ENCODE data around the gene POLR2C. TPM values are rescaled to one million over a fixed set of nuclear protein-coding genes. Genes with fewer than 3 reads are reported as not detected.
"Not testable (repeated sequence)": the region's sequence is repeated elsewhere in the genome, so short reads cannot be mapped to it uniquely, and the experiment has no call there.

POLR2C gene
- total and polyA plus RNA-seq, 10 of the 15 experiments (the other 5 are each of a cell fraction or from before 2014, with no cell fraction given) = 26.9 to 93.0 (median 57.8) TPM

- ChIA-PET RAD21 (ENCODE audit: unreplicated experiment) (no interaction called here), POLR2A (interaction anchor here (0.6 to 1.0 kb wide), 2 partner anchors 9 to 44 kb away, joined by 3 to 4 read pairs; no protein-coding TSS in a partner anchor), CTCF (interaction anchor here (0.5 to 1.4 kb wide), 4 partner anchors 11 to 729 kb away, joined by 3 to 4 read pairs (median 3); partner anchors contain the start of genes CIAPIN1 and COQ9), SMC1A (ENCODE audit: uncharacterized antibody, unreplicated experiment) (interaction anchor here (1.1 kb wide), 1 partner anchor 9 kb away, joined by 3 read pairs; no protein-coding TSS in a partner anchor)
- Histone ChIP-seq H3K27me3 (replicated peaks in 1 of 2; ENCODE audit: control insufficient read depth in 2 of 2, insufficient read depth in 2 of 2, low read length in 1 of 2) (no peaks in the 10 kb centered on the region), H3K27ac (ENCODE audit: control insufficient read depth, insufficient read depth) (no peak overlapping the region), H3K9ac (ENCODE audit: control insufficient read depth, insufficient read depth, low read length) (no peak overlapping the region), H3K79me2 (ENCODE audit: control insufficient read depth, insufficient read depth, low read length) (no peaks in the 10 kb centered on the region), H3K4me2 (ENCODE audit: control insufficient read depth, insufficient read depth) (no peak overlapping the region), H4K20me1 (ENCODE audit: control insufficient read depth, insufficient read depth) (no peaks in the 10 kb centered on the region), H2AFZ (ENCODE audit: control insufficient read depth, low read depth, low read length) (no peak overlapping the region), H3K9me3 (replicated peaks; ENCODE audit: control insufficient read depth, insufficient read depth, low read length) (peaks cover 5% of the 10 kb centered on the region; the same call in 1 of the 3 replicates), H3K4me3 (no peak overlapping the region), H3K4me1 (ENCODE audit: control insufficient read depth, insufficient read depth, low read length) (no peaks in the 10 kb centered on the region), H3K36me3 (ENCODE audit: control insufficient read depth in 2 of 2, insufficient read depth in 2 of 2, low read length in 1 of 2) (peaks cover 14 to 33% of the 10 kb centered on the region in 2 experiments)
- no peak for DNase-seq (ENCODE audit: low read depth, low spot score)
- ATAC-seq = no peak
- intact Hi-C loops (cut with micrococcal nuclease; ENCODE audit: unreplicated experiment) (no loop called here), in situ Hi-C loops (cut with MboI) (no loop called here)
- WGBS (ENCODE audit: insufficient coverage, insufficient replicate concordance, low lambda C conversion rate, missing lambda C conversion rate) = 64% methylated on average over 1 of the region's 1 CpG
- no peak for FAIRE-seq
- TF ChIP-seq SKIL (IDR thresholded peaks at IDR 0.05; ENCODE audit: low read depth, poor library complexity, severe bottlenecking) = no peak
- no TSS peak for BruUV-seq (replicated peaks)
Observed at GRCh38 chr16:57435838-57436237, 26.6 kb upstream of the POLR2C start.

GRCh38 chr16:57439947-57440346, 22.5 kb upstream of the POLR2C start:
- BruUV-seq (replicated peaks); H3K27me3 ChIP-seq (replicated peaks in 1 of 2; ENCODE audit: control insufficient read depth in 2 of 2, insufficient read depth in 2 of 2, low read length in 1 of 2); RAD21 ChIA-PET (ENCODE audit: unreplicated experiment); H3K4me1 ChIP-seq (ENCODE audit: control insufficient read depth, insufficient read depth, low read length); H3K79me2 ChIP-seq (ENCODE audit: control insufficient read depth, insufficient read depth, low read length); H3K9ac ChIP-seq (ENCODE audit: control insufficient read depth, insufficient read depth, low read length); H3K9me3 ChIP-seq (replicated peaks; ENCODE audit: control insufficient read depth, insufficient read depth, low read length); in situ Hi-C loops (cut with MboI); H3K4me3 ChIP-seq; ATAC-seq; DNase-seq (ENCODE audit: low read depth, low spot score); H4K20me1 ChIP-seq (ENCODE audit: control insufficient read depth, insufficient read depth); H3K4me2 ChIP-seq (ENCODE audit: control insufficient read depth, insufficient read depth); H3K27ac ChIP-seq (ENCODE audit: control insufficient read depth, insufficient read depth); SMC1A ChIA-PET (ENCODE audit: uncharacterized antibody, unreplicated experiment); H2AFZ ChIP-seq (ENCODE audit: control insufficient read depth, low read depth, low read length); FAIRE-seq: not testable (repeated sequence)
- ChIA-PET CTCF (interaction anchor here (1.0 to 3.7 kb wide), 2 partner anchors 10 to 22 kb away, joined by 3 to 17 read pairs; no protein-coding TSS in a partner anchor), POLR2A (interaction anchor here (1.6 kb wide), 1 partner anchor 8 kb away, joined by 4 read pairs; the partner anchor contains the start of genes CIAPIN1 and COQ9)
- intact Hi-C loops (cut with micrococcal nuclease; ENCODE audit: unreplicated experiment) = loop anchor here (10.0 kb wide), 1 partner anchor 685 kb away; the partner anchor contains the start of gene CFAP20
- 95% methylated on average over 8 of the region's 8 CpGs for WGBS (ENCODE audit: insufficient coverage, insufficient replicate concordance, low lambda C conversion rate, missing lambda C conversion rate)
- peaks cover 7 to 14% of the 10 kb centered on the region in 2 experiments for H3K36me3 ChIP-seq (ENCODE audit: control insufficient read depth in 2 of 2, insufficient read depth in 2 of 2, low read length in 1 of 2)
- peak; percentile 67; the same call in 1 of the 2 replicates for TF ChIP-seq CBX5 (IDR thresholded peaks at IDR 0.05; ENCODE audit: low read depth)
- TF ChIP-seq MLLT1 (IDR thresholded peaks at IDR 0.05) = peak; percentile 53; the same call in 1 of the 2 replicates

- ChIA-PET SMC1A (ENCODE audit: uncharacterized antibody, unreplicated experiment) (interaction anchor here (0.8 kb wide), 1 partner anchor 931 kb away, joined by 3 read pairs; no protein-coding TSS in a partner anchor), CTCF (interaction anchor here (3.7 kb wide), 1 partner anchor 22 kb away, joined by 17 read pairs; no protein-coding TSS in a partner anchor)
- H3K4me3 ChIP-seq; H3K9ac ChIP-seq (ENCODE audit: control insufficient read depth, insufficient read depth, low read length); FAIRE-seq; H4K20me1 ChIP-seq (ENCODE audit: control insufficient read depth, insufficient read depth); POLR2A ChIA-PET; in situ Hi-C loops (cut with MboI); BruUV-seq (replicated peaks); H3K27me3 ChIP-seq (replicated peaks in 1 of 2; ENCODE audit: control insufficient read depth in 2 of 2, insufficient read depth in 2 of 2, low read length in 1 of 2); H3K27ac ChIP-seq (ENCODE audit: control insufficient read depth, insufficient read depth); RAD21 ChIA-PET (ENCODE audit: unreplicated experiment); H2AFZ ChIP-seq (ENCODE audit: control insufficient read depth, low read depth, low read length); H3K9me3 ChIP-seq (replicated peaks; ENCODE audit: control insufficient read depth, insufficient read depth, low read length); H3K4me2 ChIP-seq (ENCODE audit: control insufficient read depth, insufficient read depth); ATAC-seq; DNase-seq (ENCODE audit: low read depth, low spot score); H3K4me1 ChIP-seq (ENCODE audit: control insufficient read depth, insufficient read depth, low read length): not testable (repeated sequence)
- WGBS (ENCODE audit: insufficient coverage, insufficient replicate concordance, low lambda C conversion rate, missing lambda C conversion rate) = 84% methylated on average over 8 of the region's 8 CpGs
- H3K79me2 ChIP-seq (ENCODE audit: control insufficient read depth, insufficient read depth, low read length) = peaks cover 14% of the 10 kb centered on the region
- H3K36me3 ChIP-seq (ENCODE audit: control insufficient read depth in 2 of 2, insufficient read depth in 2 of 2, low read length in 1 of 2) = peaks cover 5 to 14% of the 10 kb centered on the region in 2 experiments
- intact Hi-C loops (cut with micrococcal nuclease; ENCODE audit: unreplicated experiment) = loop anchor here (10.0 kb wide), 1 partner anchor 684 kb away; the partner anchor contains the start of gene CFAP20
Observed at GRCh38 chr16:57440551-57440950, 21.9 kb upstream of the POLR2C start.
